HG03095 (cell line): Measurements from ENCODE around the gene EBF3.

ENCODE experiments used
- ATAC-seq: cut with Tn5 transposase; IDR thresholded peaks from one replicate; pipeline ENCODE4 v1.9.1; 2021; ENCODE audit warnings: moderate library complexity; ENCODE audit not compliant: unreplicated experiment

EBF3 gene

DNA sequence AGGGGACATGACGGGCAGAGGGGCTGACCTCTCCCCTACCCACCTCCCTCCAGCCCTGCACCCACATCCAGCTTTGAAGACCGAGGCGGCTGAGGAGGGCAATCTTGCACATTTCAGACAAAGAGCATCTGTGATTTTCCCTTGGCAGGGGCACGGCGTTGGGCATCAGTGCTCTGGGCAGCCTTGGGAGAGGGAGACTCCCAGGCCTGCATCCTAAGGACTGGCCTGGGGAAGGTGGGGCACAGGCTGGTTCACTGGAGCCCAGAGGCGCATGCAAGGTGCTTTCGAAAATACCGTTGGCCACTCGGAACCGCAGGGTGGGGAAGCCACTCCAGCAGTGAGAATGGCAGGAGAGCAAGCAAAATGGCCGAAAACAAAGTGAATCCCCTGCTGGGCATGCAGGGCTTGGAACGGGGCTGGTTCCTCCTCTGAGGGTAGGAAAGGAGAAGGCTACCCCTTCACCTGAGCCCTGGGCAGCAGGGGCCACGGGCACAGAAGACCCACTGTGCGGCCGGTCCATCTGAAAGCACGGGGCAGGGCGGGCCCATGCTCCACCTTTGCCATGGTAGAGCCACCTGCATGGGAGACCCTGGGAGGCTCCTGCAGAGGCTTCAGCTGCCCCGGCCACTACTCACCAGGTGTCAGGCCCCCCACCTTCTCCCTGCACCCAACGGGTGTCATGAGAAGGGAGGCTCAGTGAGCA is 49.8 kb downstream of the EBF3 start:
- ATAC-seq = no peak

- no peak for ATAC-seq
Measured at GRCh38 chr10:129912986-129913695, 50.9 kb downstream of the EBF3 start.

DNA sequence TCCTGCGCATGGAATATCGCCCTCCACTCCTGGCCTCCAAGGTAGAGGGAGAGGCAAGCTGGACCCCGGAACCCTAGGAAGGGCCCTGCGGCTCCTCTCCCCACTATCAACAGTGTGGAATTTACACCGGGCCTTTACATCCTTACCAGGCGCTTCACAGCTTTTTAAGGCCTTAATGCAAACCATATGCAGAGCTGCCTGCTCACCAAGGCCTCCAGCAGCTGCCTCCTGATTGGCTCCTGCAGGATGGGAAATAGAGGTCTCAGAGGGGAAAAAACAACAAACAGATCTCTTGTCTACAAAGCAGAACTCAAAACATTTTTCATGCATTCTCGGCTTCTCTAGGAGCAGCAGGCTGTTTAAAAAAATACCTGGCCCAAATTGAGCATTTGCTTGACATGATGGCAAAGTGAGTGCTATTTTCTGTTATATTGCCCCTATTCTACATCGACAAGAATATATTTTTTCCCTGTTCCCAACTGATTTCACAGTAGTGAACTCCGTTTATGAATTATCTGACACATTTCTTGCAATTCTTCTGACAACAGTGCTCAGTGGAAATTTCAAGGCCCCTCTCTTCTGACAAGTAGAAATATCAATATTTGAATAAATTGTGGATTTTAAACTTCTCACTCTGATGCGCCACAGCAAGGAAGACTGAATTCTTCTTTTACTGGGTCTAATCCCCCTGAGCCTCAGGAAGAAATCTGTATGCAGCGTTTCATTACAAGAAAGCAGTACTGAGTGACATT is 51.7 kb downstream of the EBF3 start:
- no peak for ATAC-seq

GRCh38 chr10:129911451-129912165 is 52.5 kb downstream of the EBF3 start:
- no peak for ATAC-seq

- no peak for ATAC-seq
Measured at GRCh38 chr10:129910861-129911260, 53.2 kb downstream of the EBF3 start.

GRCh38 chr10:129909531-129910256 is 54.4 kb downstream of the EBF3 start:
- ATAC-seq = no peak

- ATAC-seq = no peak
Measured at GRCh38 chr10:129909080-129909479, 55.0 kb downstream of the EBF3 start.

- ATAC-seq = no peak
Measured at GRCh38 chr10:129908406-129908805, 55.7 kb downstream of the EBF3 start.

GRCh38 chr10:129905553-129905952 is 58.5 kb downstream of the EBF3 start:
- no peak for ATAC-seq

- ATAC-seq = no peak
Measured at GRCh38 chr10:129904323-129904722, 59.8 kb downstream of the EBF3 start.

DNA sequence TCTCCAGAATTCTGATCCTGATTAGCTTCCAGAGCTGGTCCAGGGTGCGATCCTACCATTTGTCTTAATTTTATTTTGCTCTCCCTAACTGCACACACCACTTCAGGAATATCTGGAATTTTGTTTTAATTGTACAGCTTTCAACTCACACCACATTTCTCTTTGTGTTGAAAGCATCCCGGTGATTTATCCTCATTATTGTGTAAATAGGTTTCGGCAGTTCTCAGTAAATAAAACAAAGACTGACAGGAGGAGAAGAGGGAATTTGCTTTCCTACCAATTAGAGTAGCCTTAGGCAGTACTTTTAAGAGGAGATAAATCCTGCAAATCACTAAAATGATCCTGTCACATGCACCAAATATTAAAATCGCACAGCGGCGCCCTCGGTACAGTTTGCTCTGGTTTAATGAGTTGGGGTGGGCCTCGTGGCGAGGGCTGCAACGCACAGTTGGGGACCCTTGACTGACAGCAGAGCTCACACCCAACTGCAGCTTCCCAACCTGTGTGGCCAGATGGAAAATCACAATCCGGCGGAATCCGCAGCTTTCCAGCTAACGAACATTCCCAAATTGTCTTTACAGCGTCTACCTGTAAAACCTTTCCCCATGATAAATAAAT is 62.6 kb downstream of the EBF3 start:
- ATAC-seq = no peak

DNA sequence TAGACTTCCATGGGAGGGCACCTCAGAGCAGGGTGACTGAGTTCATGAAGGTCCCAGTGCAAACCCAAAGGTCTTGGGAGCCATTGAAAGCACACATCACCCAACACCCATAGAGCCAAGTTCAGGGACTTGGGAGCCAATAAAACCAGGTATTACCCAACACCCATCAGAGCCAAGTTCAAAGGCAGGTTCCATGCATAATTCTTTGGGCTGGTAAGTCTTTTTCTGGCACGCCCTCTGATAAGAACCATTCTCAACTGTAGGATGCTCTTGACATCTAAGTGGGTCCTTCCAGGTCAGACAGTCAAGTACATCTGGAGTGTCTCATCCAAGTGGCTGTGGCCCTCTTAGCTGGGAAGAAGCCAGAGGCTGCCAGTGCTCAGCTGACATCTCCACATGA is 63.2 kb downstream of the EBF3 start:
- ATAC-seq = no peak

DNA sequence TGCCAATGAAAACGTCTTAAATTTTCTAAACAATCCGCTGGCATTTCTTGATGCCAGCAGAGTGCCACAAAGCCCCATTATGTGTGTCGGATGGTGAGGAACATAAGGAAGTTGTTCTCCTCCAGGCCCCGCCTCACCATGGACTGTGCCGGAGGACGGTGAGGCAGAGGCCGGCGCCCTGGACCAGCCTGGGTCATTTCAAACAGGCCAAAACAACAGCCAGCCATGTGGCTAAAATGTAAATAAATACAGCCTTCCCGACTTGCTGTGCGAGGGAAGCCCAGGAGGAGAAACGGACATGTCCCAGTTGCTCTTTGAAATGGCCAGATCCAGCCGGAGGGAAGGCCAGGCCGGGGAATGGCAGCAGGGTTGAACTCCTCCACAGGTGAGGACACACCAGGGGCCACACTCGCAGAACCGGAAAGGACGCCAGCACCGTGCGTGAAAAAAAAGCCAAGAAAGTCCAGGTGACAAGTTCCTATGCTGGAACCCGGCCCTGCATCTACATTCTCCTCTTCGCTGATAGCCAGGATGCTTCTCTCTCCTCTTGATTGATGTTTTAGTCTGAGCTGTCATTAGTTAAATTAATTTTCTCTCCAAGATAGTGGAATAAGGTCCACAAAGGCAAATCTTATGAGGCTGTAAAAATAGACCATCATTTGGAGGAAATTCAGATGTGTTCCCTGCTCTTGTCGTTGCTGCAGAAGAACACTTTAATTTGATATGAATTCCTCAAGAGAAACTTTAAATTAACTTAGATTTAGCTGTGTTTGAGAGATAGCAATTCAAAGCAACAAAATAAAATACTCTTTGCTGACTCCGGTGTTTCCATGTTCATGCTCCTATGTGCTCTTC is 64.6 kb downstream of the EBF3 start:
- no peak for ATAC-seq

DNA sequence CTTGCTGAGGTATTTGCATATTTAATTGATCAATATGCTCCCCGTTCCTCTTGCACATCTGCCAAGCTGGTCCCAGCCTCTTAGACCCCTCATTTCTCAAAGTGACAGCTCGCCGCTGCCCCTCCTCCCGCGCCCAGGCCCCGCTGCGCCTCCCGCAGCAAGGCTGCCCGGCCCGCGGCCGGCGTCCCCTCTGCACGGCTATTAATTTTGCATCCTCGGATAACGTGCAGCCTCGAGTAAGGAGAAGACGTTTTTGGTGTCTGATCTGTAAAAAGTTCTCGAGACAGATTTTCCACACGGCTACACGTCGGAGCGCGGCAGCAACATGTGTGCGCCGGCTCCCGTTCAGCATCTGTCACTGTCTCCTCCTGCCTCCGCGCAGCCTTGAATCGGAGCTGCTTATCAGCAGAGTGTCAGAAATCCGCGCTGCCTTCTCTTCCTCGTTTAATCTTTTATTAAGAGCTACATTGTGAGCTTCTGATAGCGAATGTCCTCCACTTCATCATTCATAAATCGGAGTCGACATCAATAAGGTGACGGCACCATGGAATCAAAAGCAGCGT is 65.3 kb downstream of the EBF3 start:
- no peak for ATAC-seq

DNA sequence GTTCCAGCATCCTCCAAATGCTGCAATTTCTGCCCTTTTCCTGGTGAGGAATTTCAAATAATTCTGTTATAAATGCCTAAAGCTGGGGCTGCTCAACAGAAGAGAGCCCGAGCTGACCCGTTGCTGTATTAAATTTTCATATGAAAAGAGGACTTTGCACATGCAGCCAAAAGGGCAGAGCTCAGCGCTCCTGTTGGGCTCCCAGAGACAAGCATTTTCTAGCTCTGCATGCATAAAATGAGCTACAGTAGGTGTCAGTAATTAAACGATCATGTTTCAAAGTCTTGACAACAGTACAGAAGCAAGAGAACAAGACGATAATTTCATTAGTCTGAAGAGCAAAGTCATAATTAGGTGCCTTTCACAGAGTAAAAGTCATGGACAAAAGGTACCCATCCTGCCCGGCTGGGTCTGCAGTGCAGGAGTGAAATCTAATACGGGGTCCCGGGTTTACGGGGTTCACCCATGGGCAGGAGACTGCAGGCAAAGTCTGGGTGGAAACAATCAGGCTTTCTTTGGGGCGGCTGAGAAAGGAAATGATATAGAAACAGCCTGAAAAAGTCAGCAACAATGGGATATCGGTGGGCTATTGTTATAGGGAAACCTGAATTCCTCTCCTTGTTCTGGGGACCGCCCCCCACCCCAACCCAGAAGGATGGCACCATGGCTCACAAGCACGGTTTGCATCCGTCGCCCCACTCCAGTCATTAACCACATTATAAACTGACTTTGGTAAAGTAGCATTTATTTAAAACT is 66.0 kb downstream of the EBF3 start:
- no peak for ATAC-seq

DNA sequence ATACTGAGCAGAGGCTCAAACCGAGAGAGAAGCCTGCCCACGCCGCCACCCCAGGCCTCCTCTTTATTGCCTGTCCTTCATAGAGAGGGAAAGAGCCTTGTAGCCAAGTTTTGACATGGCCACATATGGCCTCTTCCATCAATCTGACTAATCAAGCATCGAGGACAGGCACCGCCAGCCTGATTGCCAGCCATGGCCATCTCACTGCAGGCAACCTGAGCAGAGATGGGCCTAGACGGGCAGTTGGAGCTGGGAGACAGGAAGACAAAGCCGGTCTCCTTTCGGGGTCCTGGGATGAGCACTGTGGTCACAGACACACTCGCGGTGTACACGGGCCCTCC is 67.2 kb downstream of the EBF3 start:
- no peak for ATAC-seq

DNA sequence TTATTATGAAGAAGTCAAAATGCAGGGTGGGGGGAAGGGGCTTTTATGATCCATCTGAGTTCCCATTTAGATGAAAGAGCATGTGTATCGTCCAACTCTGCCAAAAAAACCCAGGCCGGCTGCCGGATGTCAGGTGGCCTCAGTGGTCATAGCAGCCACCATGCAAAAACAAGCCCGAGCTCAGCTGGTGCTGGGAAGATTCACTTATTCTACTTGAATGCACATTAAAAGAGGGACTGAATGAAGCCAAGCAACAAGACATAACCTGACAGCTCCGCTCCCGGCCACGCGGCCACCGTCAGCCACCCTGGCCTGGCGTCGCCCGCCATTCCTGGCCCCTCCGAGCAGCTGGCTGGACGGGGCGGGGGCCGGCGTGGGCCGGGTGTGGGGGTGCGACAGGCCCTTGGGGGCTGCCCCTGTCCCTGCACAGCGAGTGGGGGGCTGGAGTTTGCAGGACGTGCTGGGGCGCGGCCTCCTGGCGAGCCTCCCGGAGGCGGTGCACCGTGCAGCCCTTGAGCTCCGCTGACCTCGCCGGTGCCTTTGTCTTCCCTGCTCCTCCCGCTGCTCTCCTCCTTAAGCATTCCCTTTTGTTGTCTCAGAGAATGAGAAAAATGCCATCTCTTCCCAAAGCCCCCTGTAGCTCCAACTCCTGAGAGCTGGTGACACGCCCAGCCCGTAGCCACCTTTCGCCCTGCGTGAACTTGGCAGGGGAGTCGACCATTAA is 67.8 kb downstream of the EBF3 start:
- no peak for ATAC-seq

DNA sequence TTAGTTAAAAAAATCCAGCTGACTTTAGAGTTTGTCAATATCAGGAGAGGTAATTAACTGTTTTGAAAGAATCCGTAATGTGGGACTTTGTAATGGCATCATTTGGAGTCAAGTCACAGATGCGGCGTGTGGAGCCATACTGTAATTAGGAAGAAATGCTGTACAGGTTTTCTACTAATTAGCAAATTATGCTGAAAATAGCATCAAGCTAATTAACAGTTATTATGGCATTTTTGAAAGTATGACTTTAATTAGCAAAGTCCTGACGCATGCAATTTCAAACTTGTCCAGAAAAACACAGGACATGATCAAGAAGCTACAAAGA is 68.3 kb downstream of the EBF3 start:
- no peak for ATAC-seq
